GM20000 (cell line): ENCODE measurements around the gene BAZ2B.

Source experiments
- DNase-seq: peaks from one replicate; pipeline ENCODE4 v3.0.0; 2012; ENCODE audit warnings: low spot score
- TF ChIP-seq, protein P1 (sequence below): IDR thresholded peaks from 2 replicates; pipeline ENCODE4 v1.5.1; 2012; ENCODE audit warnings: mild to moderate bottlenecking, control low read depth; ENCODE audit errors: extremely low read depth, missing control alignments

BAZ2B gene

DNA sequence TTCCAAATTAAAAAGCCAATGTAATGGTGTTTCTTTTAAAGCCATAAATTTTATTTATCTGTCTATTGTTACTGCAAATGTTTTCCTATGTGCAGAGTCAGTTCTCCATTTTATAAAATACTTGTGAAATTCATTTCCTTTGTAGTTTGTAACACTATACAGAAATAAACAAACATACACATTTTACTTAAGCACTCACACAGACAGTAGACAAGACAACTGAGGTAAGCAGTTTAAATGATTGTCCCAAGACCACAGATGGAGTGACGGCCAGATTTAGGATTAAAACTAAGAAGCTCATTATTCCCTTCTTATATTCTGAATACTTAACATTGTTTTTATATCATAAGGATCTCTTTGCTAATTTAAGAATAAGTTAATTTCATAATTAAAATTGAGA lies 100.9 kb downstream of the BAZ2B start:
- no peak for DNase-seq
- TF ChIP-seq, protein P1, sequence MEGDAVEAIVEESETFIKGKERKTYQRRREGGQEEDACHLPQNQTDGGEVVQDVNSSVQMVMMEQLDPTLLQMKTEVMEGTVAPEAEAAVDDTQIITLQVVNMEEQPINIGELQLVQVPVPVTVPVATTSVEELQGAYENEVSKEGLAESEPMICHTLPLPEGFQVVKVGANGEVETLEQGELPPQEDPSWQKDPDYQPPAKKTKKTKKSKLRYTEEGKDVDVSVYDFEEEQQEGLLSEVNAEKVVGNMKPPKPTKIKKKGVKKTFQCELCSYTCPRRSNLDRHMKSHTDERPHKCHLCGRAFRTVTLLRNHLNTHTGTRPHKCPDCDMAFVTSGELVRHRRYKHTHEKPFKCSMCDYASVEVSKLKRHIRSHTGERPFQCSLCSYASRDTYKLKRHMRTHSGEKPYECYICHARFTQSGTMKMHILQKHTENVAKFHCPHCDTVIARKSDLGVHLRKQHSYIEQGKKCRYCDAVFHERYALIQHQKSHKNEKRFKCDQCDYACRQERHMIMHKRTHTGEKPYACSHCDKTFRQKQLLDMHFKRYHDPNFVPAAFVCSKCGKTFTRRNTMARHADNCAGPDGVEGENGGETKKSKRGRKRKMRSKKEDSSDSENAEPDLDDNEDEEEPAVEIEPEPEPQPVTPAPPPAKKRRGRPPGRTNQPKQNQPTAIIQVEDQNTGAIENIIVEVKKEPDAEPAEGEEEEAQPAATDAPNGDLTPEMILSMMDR: no peak

DNA sequence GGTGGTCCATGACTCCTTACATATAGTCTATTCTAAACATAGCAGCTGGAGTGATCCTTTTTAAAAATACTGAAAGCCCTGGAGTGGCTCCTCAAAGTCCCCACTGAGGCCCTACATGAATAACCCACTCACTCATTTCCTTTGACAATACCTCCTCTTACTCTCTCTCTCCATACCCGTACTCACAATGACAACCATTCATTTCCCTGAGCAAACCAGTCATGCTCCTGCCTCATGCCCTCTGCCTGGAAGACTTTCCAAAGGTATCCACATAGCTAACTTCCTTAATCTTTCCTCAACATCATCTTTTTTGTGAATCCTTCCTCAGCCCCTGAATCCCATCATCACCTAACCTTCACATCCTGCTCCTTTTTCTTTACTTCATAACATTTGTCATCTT lies 102.6 kb downstream of the BAZ2B start:
- TF ChIP-seq, protein P1: no peak
- DNase-seq: no peak

DNA sequence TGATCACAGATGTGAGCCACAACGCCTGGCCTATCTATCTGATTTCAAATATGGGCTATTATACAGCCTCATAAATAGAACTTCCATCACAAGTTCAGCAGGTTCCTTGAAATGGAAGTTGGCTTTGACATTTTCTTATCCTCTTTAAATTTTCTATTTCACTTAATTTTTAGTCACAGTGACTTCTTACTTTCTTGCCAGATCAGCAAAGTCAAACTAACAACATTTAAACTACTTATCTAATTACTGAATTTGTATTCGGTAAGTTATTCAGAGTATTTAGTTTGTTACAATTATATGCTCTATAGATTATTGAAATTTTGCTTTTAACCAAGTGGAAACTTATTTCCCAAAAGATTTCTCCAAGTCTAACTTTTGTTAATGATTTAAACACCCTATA lies 108.2 kb downstream of the BAZ2B start:
- TF ChIP-seq, protein P1: no peak
- DNase-seq: no peak

DNA sequence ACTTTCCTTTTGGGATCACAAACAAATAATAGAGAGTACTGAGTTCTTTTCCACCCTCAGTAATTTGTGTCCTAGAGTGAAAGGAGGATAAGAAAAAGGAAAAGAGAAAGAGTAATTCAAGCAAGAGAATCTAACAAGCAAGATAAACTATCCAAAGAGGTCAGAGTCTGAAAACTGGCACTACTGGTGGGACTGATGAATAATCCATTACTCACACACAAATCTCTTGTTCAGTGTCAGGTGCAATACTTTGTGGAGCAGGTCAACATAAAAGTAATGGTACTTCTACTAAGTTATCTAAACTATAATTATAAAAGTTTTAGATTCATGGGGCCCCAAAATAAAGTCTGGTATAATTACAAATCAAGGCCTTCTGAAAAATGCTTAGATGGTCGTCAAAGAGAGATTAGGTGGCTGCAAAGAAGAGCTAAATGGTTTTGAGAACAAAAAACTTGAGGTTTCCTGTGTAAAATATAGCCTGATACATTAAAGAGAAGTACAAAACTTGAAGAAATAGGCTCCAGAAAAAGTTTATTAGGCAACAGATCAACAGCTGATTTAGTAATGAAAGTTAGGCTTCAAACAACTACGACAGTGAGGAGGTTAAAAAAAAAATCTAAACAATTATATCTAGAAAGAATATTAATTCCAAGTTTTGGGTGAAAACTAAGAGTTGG lies 109.4 kb downstream of the BAZ2B start:
- TF ChIP-seq, protein P1: no peak
- no peak for DNase-seq

DNA sequence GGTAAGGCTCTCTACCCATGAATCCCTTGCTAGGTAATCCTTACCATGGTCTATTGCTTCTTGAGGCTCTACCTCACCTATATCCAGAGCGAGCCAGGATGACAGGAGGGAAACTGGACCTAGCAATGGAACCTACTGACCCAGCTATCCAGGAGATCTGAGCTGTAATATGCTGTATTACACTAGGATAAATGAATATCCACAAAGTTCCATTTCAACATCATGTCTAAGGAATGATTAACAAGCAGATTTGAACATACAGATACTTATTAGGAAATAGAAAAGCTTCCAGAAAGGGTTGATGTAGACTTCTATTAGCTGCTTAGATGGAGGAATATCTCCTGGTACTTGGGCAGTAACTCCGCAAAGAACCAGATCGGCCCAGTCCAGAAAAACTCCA lies 110.1 kb downstream of the BAZ2B start:
- TF ChIP-seq, protein P1: no peak
- no peak for DNase-seq

DNA sequence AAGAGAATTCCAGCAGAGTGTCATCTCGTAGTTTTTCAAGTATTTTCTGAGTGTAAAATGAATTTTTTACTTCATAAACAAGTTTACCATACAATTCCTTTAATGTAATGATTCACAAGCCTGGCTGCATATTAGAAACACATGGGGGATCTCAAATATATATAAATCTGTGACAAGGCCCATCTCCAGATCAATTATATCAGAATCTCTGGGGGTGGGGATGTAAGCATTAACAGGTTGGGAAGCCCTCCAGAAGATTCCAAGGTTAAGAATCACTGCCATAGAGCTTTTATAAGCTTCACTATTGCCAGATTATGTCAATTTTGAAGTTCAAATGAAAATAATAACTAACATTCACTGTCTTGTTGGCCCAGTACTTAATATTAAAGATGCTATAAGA lies 111.2 kb downstream of the BAZ2B start:
- TF ChIP-seq, protein P1: no peak
- DNase-seq: no peak

DNA sequence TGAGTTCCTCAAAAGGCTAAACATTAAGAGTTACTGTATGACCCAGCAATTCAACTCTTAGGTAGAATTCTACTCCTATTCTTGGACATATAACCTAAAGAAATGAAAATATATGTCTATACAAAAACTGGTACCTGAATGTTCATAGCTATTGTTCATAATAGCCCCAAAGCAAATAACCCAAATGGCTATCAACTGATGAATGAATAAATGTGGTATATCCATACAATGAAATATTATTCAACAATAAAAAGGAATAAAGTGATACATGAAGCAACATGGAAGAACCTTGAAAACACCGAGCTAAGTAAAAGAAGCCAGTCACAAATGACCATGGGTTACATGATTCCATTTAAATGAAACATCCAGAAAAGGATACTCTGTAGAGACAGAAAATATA lies 114.6 kb downstream of the BAZ2B start:
- DNase-seq: no peak
- TF ChIP-seq, protein P1: no peak
